Measurements from ENCODE around the gene NQO2.

DNA sequence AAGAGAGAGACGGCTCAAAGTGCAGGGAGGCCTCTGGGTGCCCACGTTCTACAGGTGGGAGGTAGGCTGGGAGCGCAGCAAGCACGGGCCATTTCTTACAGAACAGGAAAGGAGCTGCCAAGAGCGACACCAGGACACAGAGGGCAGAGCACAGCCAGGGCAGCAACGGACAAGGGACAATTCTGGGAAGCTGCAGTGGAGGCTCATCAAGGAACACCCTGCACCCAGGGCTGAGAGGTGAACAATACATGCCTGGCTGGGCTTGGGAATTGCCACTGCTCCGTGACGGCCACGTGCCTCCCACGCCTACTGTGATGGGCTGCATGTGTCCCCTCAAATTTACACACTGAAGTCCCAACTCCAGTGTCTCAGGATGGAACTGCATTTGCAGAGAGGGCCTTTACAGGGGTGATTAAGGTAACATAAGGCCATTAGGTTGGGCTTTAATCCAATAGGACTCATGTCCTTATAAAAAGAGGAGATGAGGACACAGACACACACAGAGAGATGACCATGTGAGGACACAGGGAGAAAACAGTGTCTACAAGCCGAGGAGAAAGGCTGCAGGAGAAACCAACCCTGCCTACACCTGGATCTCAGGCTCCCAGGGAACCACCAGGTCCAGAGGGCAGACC, 41.9 kb upstream of the NQO2 start:
- TF ChIP-seq HES4 (CRISPR knock-in tag; IDR thresholded peaks at IDR 0.05; ENCODE audit: borderline replicate concordance) (no peak), DNMT1 (CRISPR knock-in tag; IDR thresholded peaks at IDR 0.05) (no peak), NR2F6 (IDR thresholded peaks at IDR 0.05) (no peak), NR2F6 (CRISPR knock-in tag; IDR thresholded peaks at IDR 0.05) (no peak), ELF1 (CRISPR knock-in tag; IDR thresholded peaks at IDR 0.05) (no peak), ZNF282 (IDR thresholded peaks at IDR 0.05; ENCODE audit: partially characterized antibody) (no peak), CEBPB (IDR thresholded peaks at IDR 0.05; ENCODE audit: borderline replicate concordance, low read depth, low read length) (no peak), ZNF24 (IDR thresholded peaks at IDR 0.05) (no peak)
- TF ChIP-seq, protein P1, sequence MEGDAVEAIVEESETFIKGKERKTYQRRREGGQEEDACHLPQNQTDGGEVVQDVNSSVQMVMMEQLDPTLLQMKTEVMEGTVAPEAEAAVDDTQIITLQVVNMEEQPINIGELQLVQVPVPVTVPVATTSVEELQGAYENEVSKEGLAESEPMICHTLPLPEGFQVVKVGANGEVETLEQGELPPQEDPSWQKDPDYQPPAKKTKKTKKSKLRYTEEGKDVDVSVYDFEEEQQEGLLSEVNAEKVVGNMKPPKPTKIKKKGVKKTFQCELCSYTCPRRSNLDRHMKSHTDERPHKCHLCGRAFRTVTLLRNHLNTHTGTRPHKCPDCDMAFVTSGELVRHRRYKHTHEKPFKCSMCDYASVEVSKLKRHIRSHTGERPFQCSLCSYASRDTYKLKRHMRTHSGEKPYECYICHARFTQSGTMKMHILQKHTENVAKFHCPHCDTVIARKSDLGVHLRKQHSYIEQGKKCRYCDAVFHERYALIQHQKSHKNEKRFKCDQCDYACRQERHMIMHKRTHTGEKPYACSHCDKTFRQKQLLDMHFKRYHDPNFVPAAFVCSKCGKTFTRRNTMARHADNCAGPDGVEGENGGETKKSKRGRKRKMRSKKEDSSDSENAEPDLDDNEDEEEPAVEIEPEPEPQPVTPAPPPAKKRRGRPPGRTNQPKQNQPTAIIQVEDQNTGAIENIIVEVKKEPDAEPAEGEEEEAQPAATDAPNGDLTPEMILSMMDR (CRISPR knock-in tag; IDR thresholded peaks at IDR 0.05), result no peak
